ENCODE data around the gene ALDH8A1. TPM values are rescaled to one million over a fixed set of nuclear protein-coding genes. Genes with fewer than 3 reads are reported as not detected.

ALDH8A1 gene
- total RNA-seq, 1 donor, result not detected

GRCh38 chr6:134967711-134968110 is 17.8 kb upstream of the ALDH8A1 start:
- no peak overlapping the region for H3K4me3 ChIP-seq (ENCODE audit: low read depth, low read length)
- TF ChIP-seq CTCF (IDR thresholded peaks at IDR 0.05; ENCODE audit: insufficient read depth, low read depth, low read length), result no peak
- no peak for DNase-seq (ENCODE audit: low read depth)

- TF ChIP-seq CTCF (IDR thresholded peaks at IDR 0.05; ENCODE audit: insufficient read depth, low read depth, low read length), result no peak
- no peak overlapping the region for H3K4me3 ChIP-seq (ENCODE audit: low read depth, low read length)
- DNase-seq (ENCODE audit: low read depth), result no peak
Measured at GRCh38 chr6:134964451-134965203, 14.7 kb upstream of the ALDH8A1 start.

- DNase-seq (ENCODE audit: low read depth), result no peak
- TF ChIP-seq CTCF (IDR thresholded peaks at IDR 0.05; ENCODE audit: insufficient read depth, low read depth, low read length), result no peak
- H3K4me3 ChIP-seq (ENCODE audit: low read depth, low read length), result no peak overlapping the region
Measured at GRCh38 chr6:134962421-134962820, 12.5 kb upstream of the ALDH8A1 start.

- no peak for DNase-seq (ENCODE audit: low read depth)
- no peak overlapping the region for H3K4me3 ChIP-seq (ENCODE audit: low read depth, low read length)
- no peak for TF ChIP-seq CTCF (IDR thresholded peaks at IDR 0.05; ENCODE audit: insufficient read depth, low read depth, low read length)
Measured at GRCh38 chr6:134961366-134961765, 11.5 kb upstream of the ALDH8A1 start.

- no peak overlapping the region for H3K4me3 ChIP-seq (ENCODE audit: low read depth, low read length)
- TF ChIP-seq CTCF (IDR thresholded peaks at IDR 0.05; ENCODE audit: insufficient read depth, low read depth, low read length), result no peak
- no peak for DNase-seq (ENCODE audit: low read depth)
Measured at GRCh38 chr6:134959603-134960002, 9.7 kb upstream of the ALDH8A1 start.

- no peak for TF ChIP-seq CTCF (IDR thresholded peaks at IDR 0.05; ENCODE audit: insufficient read depth, low read depth, low read length)
- no peak overlapping the region for H3K4me3 ChIP-seq (ENCODE audit: low read depth, low read length)
- no peak for DNase-seq (ENCODE audit: low read depth)
Measured at GRCh38 chr6:134956676-134957075, 6.8 kb upstream of the ALDH8A1 start.

- H3K4me3 ChIP-seq (ENCODE audit: low read depth, low read length), result no peak overlapping the region
- no peak for TF ChIP-seq CTCF (IDR thresholded peaks at IDR 0.05; ENCODE audit: insufficient read depth, low read depth, low read length)
- DNase-seq (ENCODE audit: low read depth), result no peak
Measured at GRCh38 chr6:134956032-134956431, 6.1 kb upstream of the ALDH8A1 start.
